Measurements from ENCODE around the gene GRHL3. TPM values are rescaled to one million over a fixed set of nuclear protein-coding genes. Genes with fewer than 3 reads are reported as not detected.
"Not testable (repeated sequence)": the region's sequence is repeated elsewhere in the genome, so short reads cannot be mapped to it uniquely, and the experiment has no call there.

The GRHL3 gene
- total RNA-seq, 2 donors from 2014 or later, result not detected

DNA sequence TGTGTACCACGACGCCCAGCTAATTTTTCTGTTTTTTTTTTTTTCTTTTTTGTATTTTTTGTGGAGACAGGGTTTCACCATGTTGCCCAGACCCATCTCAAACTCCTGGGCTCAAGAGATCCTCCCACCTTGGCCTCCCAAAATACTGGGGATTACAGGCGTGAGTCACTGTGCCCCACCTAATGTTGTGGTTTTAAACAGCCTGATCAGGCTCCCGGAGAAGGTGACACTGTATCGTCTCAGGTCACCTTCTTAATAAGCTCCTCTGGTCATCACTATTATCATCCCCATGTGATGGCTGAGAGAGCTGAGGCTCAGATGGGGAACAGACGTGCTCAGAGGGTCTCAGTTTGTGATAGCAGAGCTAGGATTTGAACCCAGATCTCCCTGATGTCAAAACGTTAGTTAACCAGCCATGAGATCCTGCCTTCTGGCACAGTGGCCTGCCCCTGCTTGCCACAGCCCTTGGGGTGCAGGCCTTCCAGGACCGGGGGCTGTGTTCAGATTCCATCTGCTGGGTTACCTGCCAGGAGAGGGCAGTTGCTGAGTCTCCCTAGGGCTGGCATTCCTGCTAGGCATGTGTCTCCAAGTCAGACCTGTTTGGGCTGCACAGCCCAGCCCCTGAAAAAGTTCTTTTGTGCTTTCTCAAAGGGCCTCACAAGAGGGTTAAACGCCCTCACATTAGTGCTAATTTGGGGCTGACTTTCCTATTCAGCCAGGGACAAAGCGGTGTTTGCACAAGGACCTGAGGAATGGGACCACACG lies 32.7 kb upstream of the GRHL3 start:
- H3K4me3 Mint-ChIP-seq, result no peak overlapping the region
- DNase-seq (ENCODE audit: low spot score) (peak; percentile 29), ATAC-seq (no peak)
- no peak overlapping the region for H3K27ac Mint-ChIP-seq
- H3K4me1 Mint-ChIP-seq (ENCODE audit: low read depth in 2 of 2), result no peaks in the 10 kb centered on the region
- no peaks in the 10 kb centered on the region for H3K36me3 Mint-ChIP-seq
- peaks cover 6 to 15% of the 10 kb centered on the region in 2 donors for H3K27me3 Mint-ChIP-seq
- H3K9me3 Mint-ChIP-seq, result no peaks in the 10 kb centered on the region

DNA sequence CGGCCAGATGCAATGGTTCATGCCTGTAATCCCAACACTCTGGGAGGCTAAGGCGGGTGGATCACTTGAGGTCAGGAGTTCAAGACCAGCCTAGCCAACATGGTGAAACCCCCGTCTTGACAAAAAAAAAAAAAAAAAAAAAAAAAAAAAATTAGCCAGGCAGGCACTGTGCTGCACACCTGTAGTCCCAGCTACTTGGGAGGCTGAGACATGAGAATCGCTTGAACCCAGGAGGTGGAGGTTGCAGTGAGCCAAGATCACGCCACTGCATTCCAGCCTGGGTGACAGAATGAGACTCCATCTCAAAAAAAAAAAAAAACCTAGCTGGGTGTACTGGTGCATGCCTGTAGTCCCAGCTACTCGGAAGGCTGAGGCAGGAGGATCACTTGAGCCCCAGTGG lies 31.4 kb upstream of the GRHL3 start:
- not testable (repeated sequence) for DNase-seq (ENCODE audit: low spot score); H3K4me1 Mint-ChIP-seq (ENCODE audit: low read depth in 2 of 2); H3K4me3 Mint-ChIP-seq; H3K9me3 Mint-ChIP-seq; H3K36me3 Mint-ChIP-seq; ATAC-seq; H3K27ac Mint-ChIP-seq
- H3K27me3 Mint-ChIP-seq, result peaks cover 9 to 17% of the 10 kb centered on the region in 2 donors

- H3K27me3 Mint-ChIP-seq, result peaks cover 9 to 17% of the 10 kb centered on the region in 2 donors
- ATAC-seq (no peak), DNase-seq (ENCODE audit: low spot score) (peak; percentile 8)
- H3K4me1 Mint-ChIP-seq (ENCODE audit: low read depth in 2 of 2), result no peaks in the 10 kb centered on the region
- no peak overlapping the region for H3K27ac Mint-ChIP-seq
- H3K36me3 Mint-ChIP-seq, result no peaks in the 10 kb centered on the region
- no peaks in the 10 kb centered on the region for H3K9me3 Mint-ChIP-seq
- H3K4me3 Mint-ChIP-seq, result no peak overlapping the region
These were observed 30.7 kb upstream of the GRHL3 start for GRCh38 chr1:24288479-24288878.

DNA sequence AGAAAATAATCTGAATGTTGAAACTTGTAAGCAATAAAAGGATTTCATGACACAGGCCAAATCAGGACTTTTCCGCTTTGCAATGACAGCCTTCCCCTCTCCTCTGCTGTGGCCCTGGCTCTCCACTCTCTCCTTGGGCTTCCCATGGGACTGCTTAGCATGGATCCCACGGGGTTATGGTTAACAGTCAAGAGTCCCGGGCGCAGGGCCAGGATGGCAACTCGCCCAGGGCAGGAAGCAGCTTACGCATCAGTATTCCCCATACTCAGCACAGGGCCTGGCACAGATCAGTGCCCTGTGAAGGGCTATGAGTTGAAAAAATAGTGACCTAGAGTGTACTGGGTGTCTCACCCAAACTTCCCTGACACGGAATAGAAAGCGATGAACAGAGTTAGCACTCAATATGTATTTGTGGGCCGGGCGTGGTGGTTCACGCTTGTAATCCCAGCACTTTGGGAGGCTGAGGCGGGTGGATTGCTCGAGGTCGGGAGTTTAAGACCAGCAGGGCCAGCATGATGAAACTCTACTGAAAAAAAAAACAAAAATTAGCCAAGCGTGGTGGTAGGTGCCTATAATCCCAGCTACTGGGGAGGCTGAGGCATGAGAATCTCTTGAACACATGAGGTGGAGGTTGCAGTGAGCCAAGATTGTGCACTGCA lies 29.1 kb upstream of the GRHL3 start:
- Mint-ChIP-seq H3K4me1 (ENCODE audit: low read depth in 2 of 2) (no peaks in the 10 kb centered on the region), H3K27ac (no peak overlapping the region), H3K27me3 (peaks cover 9 to 20% of the 10 kb centered on the region in 2 donors), H3K36me3 (no peaks in the 10 kb centered on the region), H3K9me3 (no peaks in the 10 kb centered on the region), H3K4me3 (no peak overlapping the region)
- DNase-seq (ENCODE audit: low spot score) (peak; percentile 25), ATAC-seq (peak in 1 of 2 donors; percentile 15)

DNA sequence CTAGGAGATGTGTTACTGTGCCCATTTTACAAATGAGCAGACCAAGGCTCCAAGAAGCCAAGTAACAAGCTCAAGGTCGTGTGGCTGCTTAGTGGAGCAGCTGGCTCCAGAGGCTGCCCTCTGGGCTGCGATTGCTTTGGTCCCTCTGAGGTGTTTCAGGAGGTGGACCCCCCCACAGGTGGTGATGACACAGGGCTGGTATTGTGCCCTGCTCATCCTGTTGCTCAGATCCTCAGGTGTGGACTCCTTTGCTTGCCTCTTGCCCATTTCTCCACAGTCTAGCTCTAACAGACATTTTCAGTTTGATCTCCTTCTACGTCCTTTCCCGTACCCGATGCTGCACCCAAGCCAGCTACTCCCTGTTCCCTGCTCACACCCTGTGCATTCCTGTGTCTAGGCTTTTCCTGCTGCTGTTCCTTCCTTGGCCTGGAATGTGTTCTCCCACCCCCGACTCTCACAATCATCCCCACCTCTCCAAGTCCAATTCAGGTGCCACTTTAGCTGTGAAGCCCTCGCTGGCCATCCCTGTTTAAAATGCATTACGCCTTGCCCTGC lies 28.1 kb upstream of the GRHL3 start:
- no peaks in the 10 kb centered on the region for H3K9me3 Mint-ChIP-seq
- no peak for DNase-seq (ENCODE audit: low spot score)
- H3K27me3 Mint-ChIP-seq, result peaks cover 9 to 16% of the 10 kb centered on the region in 2 donors
- no peaks in the 10 kb centered on the region for H3K36me3 Mint-ChIP-seq
- no peak for ATAC-seq
- H3K4me3 Mint-ChIP-seq, result no peak overlapping the region
- H3K27ac Mint-ChIP-seq, result no peak overlapping the region
- H3K4me1 Mint-ChIP-seq (ENCODE audit: low read depth in 2 of 2), result no peaks in the 10 kb centered on the region

DNA sequence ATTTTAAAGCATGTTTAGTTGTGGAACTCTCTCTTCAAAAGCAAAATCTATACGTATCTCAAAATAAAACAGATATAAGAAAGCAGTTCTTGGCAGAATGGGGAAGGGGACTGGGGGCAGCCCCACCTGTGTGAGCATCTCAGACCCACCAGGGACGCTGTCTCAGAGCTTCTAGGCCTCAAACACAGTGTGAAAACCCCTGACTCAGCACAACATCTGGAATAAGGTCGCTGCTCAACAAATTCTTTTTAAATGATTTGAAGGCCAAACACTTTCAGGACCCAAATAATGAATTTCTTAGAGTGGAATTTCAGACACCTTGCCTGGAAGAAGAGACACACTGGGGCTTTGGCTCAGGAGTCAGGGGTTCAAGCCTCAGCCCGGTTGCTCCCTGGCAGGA lies 27.1 kb upstream of the GRHL3 start:
- H3K4me1 Mint-ChIP-seq (ENCODE audit: low read depth in 2 of 2), result no peaks in the 10 kb centered on the region
- H3K36me3 Mint-ChIP-seq, result no peaks in the 10 kb centered on the region
- no peaks in the 10 kb centered on the region for H3K9me3 Mint-ChIP-seq
- DNase-seq (ENCODE audit: low spot score) (no peak), ATAC-seq (no peak)
- H3K4me3 Mint-ChIP-seq, result no peak overlapping the region
- peaks cover 9 to 16% of the 10 kb centered on the region in 2 donors for H3K27me3 Mint-ChIP-seq
- H3K27ac Mint-ChIP-seq, result no peak overlapping the region

- Mint-ChIP-seq H3K9me3 (no peaks in the 10 kb centered on the region), H3K4me1 (ENCODE audit: low read depth in 2 of 2) (no peaks in the 10 kb centered on the region), H3K4me3 (no peak overlapping the region), H3K27me3 (peaks cover 14 to 20% of the 10 kb centered on the region in 2 donors), H3K36me3 (no peaks in the 10 kb centered on the region), H3K27ac (no peak overlapping the region)
- ATAC-seq (no peak), DNase-seq (ENCODE audit: low spot score) (no peak)
These were observed 26.3 kb upstream of the GRHL3 start for GRCh38 chr1:24292887-24293286.

- H3K9me3 Mint-ChIP-seq, result no peaks in the 10 kb centered on the region
- no peak overlapping the region for H3K4me3 Mint-ChIP-seq
- H3K27ac Mint-ChIP-seq, result no peak overlapping the region
- no peak for DNase-seq (ENCODE audit: low spot score)
- no peaks in the 10 kb centered on the region for H3K4me1 Mint-ChIP-seq (ENCODE audit: low read depth in 2 of 2)
- H3K27me3 Mint-ChIP-seq, result peaks cover 21 to 23% of the 10 kb centered on the region in 2 donors
- no peaks in the 10 kb centered on the region for H3K36me3 Mint-ChIP-seq
- ATAC-seq, result no peak
These were observed 25.5 kb upstream of the GRHL3 start for GRCh38 chr1:24293392-24294227.

- Mint-ChIP-seq H3K9me3 (no peaks in the 10 kb centered on the region), H3K27ac (no peak overlapping the region), H3K4me3 (no peak overlapping the region), H3K4me1 (ENCODE audit: low read depth in 2 of 2) (no peaks in the 10 kb centered on the region), H3K27me3 (peaks cover 23 to 28% of the 10 kb centered on the region in 2 donors), H3K36me3 (no peaks in the 10 kb centered on the region)
- no peak for ATAC-seq
- DNase-seq (ENCODE audit: low spot score), result no peak
These were observed 24.9 kb upstream of the GRHL3 start for GRCh38 chr1:24294228-24294672.

GRCh38 chr1:24294716-24295371 lies 24.3 kb upstream of the GRHL3 start:
- no peak for ATAC-seq
- Mint-ChIP-seq H3K4me3 (no peak overlapping the region), H3K9me3 (no peaks in the 10 kb centered on the region), H3K36me3 (no peaks in the 10 kb centered on the region), H3K27ac (no peak overlapping the region), H3K4me1 (ENCODE audit: low read depth in 2 of 2) (peaks cover under 1 to 1% of the 10 kb centered on the region in 2 donors), H3K27me3 (peaks cover 24 to 31% of the 10 kb centered on the region in 2 donors)
- no peak for DNase-seq (ENCODE audit: low spot score)

GRCh38 chr1:24295535-24295934 lies 23.6 kb upstream of the GRHL3 start:
- Mint-ChIP-seq H3K9me3 (no peaks in the 10 kb centered on the region), H3K4me1 (ENCODE audit: low read depth in 2 of 2) (peaks cover 3 to 4% of the 10 kb centered on the region in 2 donors), H3K27me3 (peaks cover 22 to 35% of the 10 kb centered on the region in 2 donors), H3K4me3 (no peak overlapping the region), H3K27ac (no peak overlapping the region), H3K36me3 (no peaks in the 10 kb centered on the region)
- no peak for DNase-seq (ENCODE audit: low spot score)
- no peak for ATAC-seq

GRCh38 chr1:24297187-24297851 lies 21.8 kb upstream of the GRHL3 start:
- DNase-seq (ENCODE audit: low spot score) (no peak), ATAC-seq (no peak)
- peaks cover 13 to 27% of the 10 kb centered on the region in 2 donors for H3K27me3 Mint-ChIP-seq
- H3K27ac Mint-ChIP-seq, result no peak overlapping the region
- peaks cover 3 to 4% of the 10 kb centered on the region in 2 donors for H3K4me1 Mint-ChIP-seq (ENCODE audit: low read depth in 2 of 2)
- H3K9me3 Mint-ChIP-seq, result no peaks in the 10 kb centered on the region
- no peak overlapping the region for H3K4me3 Mint-ChIP-seq
- no peaks in the 10 kb centered on the region for H3K36me3 Mint-ChIP-seq

- H3K36me3 Mint-ChIP-seq, result no peaks in the 10 kb centered on the region
- no peak overlapping the region for H3K27ac Mint-ChIP-seq
- no peaks in the 10 kb centered on the region for H3K9me3 Mint-ChIP-seq
- peaks cover 3 to 4% of the 10 kb centered on the region in 2 donors for H3K4me1 Mint-ChIP-seq (ENCODE audit: low read depth in 2 of 2)
- DNase-seq (ENCODE audit: low spot score) (no peak), ATAC-seq (no peak)
- H3K4me3 Mint-ChIP-seq, result no peak overlapping the region
- H3K27me3 Mint-ChIP-seq, result peaks cover 13 to 27% of the 10 kb centered on the region in 2 donors
These were observed 21.3 kb upstream of the GRHL3 start for GRCh38 chr1:24297852-24298232.

All from natural killer cell treated with Interleukin-12 subunit alpha and Interleukin-12 subunit beta and Interleukin-15 and Interleukin-18, amount 100 ng/mL, for 72 hours (primary cell).